MM.1S (cell line): ENCODE data around the gene SRSF5.

ENCODE experiments used
- DNase-seq: peaks from one replicate; pipeline ENCODE4 v3.0.0-alpha.2; 2015
- H2AFZ ChIP-seq: fragments of 300-600 bp; sonication (generic); 2 replicates; pipeline ENCODE4 v1.6.0; 2016; ENCODE audit warnings: antibody characterized with exemption, low read length
- H3F3A ChIP-seq: fragments of 300-600 bp; sonication (generic); 2 replicates; pipeline ENCODE4 v1.6.1; 2016; ENCODE audit warnings: mild to moderate bottlenecking, antibody characterized with exemption, low read length, moderate library complexity, mixed read lengths; ENCODE audit not compliant: insufficient read depth
- H3K27ac ChIP-seq: fragments of 300-600 bp; sonication (generic); 2 replicates; pipeline ENCODE4 v1.5.1; 2016; ENCODE audit warnings: mild to moderate bottlenecking, low read length
- H3K27me3 ChIP-seq: fragments of 300-600 bp; sonication (generic); replicated peaks from 2 replicates; pipeline ENCODE4 v1.6.0; 2016; ENCODE audit warnings: low read length; ENCODE audit not compliant: insufficient read depth
- H3K36me3 ChIP-seq: fragments of 300-600 bp; sonication (generic); replicated peaks from 2 replicates; pipeline ENCODE4 v1.6.1; 2016; ENCODE audit warnings: mild to moderate bottlenecking, low read length, mixed read lengths; ENCODE audit not compliant: insufficient read depth
- H3K4me1 ChIP-seq: fragments of 300-600 bp; sonication (generic); 2 replicates; pipeline ENCODE4 v1.6.1; 2016; ENCODE audit warnings: low read length, mixed read lengths
- H3K4me2 ChIP-seq: fragments of 300-600 bp; sonication (generic); 2 replicates; pipeline ENCODE4 v1.6.0; 2016; ENCODE audit warnings: low read depth, low read length
- H3K4me3 ChIP-seq: fragments of 300-600 bp; sonication (generic); 2 replicates; pipeline ENCODE4 v1.5.1; 2016; ENCODE audit warnings: low read length, mixed read lengths
- H3K79me2 ChIP-seq: fragments of 300-600 bp; sonication (generic); 2 replicates; pipeline ENCODE4 v1.6.1; 2016; ENCODE audit warnings: mixed run types, low read length, mixed read lengths
- H3K9ac ChIP-seq: fragments of 300-600 bp; sonication (generic); 2 replicates; pipeline ENCODE4 v1.6.1; 2016; ENCODE audit warnings: low read length, mixed read lengths
- H3K9me2 ChIP-seq: fragments of 300-600 bp; sonication (generic); replicated peaks from 2 replicates; pipeline ENCODE4 v1.6.1; 2016; ENCODE audit warnings: mild to moderate bottlenecking, low read length, mixed read lengths; ENCODE audit not compliant: insufficient read depth
- H3K9me3 ChIP-seq: fragments of 300-600 bp; sonication (generic); replicated peaks from 2 replicates; pipeline ENCODE4 v1.6.1; 2016; ENCODE audit warnings: mild to moderate bottlenecking, low read length, mixed read lengths; ENCODE audit not compliant: insufficient read depth
- H4K20me1 ChIP-seq: fragments of 300-600 bp; sonication (generic); 2 replicates; pipeline ENCODE4 v1.6.1; 2016; ENCODE audit warnings: mild to moderate bottlenecking, low read length, moderate library complexity, mixed read lengths; ENCODE audit not compliant: insufficient read depth
- EZH2 ChIP-seq: fragments of 300-600 bp; sonication (generic); optimal IDR thresholded peaks from 2 replicates; pipeline ENCODE3; 2017; ENCODE audit warnings: low read depth, mild to moderate bottlenecking, antibody characterized with exemption, low read length, mixed read lengths
- EZH2phosphoT487 ChIP-seq: fragments of 300-600 bp; sonication (generic); IDR thresholded peaks from 2 replicates; pipeline ENCODE4 v1.6.1; 2018; ENCODE audit warnings: antibody characterized with exemption, low read length
- TF ChIP-seq, protein P1 (sequence below): fragments of 300-600 bp; sonication (generic); IDR thresholded peaks from 2 replicates; pipeline ENCODE4 v1.5.1; 2016; ENCODE audit warnings: antibody characterized with exemption, low read length, mixed read lengths

SRSF5 gene

DNA sequence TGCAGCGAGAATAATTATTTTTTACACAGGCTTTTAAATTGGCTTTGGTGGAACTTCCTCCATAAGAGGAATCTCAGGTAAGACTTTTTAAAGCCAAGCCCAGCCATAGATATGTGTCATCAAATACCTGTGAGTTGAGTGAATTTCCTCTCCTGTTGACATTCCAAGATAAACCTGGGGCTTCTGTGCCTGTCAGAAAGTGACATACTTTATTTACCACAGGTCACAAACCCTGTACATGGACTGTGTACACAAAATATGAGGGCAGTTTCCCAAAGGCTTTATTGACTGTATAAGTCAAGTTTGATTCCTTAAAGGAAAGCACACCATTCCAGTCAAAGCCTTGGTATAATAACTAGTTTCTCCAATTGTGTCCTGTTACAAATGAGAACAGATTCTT, 25.9 kb upstream of the SRSF5 start:
- H4K20me1 ChIP-seq: no peaks in the 10 kb centered on the region
- H3F3A ChIP-seq: no peaks in the 10 kb centered on the region
- no peaks in the 10 kb centered on the region for H3K4me1 ChIP-seq
- H3K27ac ChIP-seq: no peak overlapping the region
- H3K4me3 ChIP-seq: no peak overlapping the region
- no peaks in the 10 kb centered on the region for H3K79me2 ChIP-seq
- no peaks in the 10 kb centered on the region for H3K9me3 ChIP-seq
- H3K9me2 ChIP-seq: no peaks in the 10 kb centered on the region
- H2AFZ ChIP-seq: no peak overlapping the region
- TF ChIP-seq EZH2phosphoT487: no peak
- no peak for TF ChIP-seq EZH2
- TF ChIP-seq, protein P1, sequence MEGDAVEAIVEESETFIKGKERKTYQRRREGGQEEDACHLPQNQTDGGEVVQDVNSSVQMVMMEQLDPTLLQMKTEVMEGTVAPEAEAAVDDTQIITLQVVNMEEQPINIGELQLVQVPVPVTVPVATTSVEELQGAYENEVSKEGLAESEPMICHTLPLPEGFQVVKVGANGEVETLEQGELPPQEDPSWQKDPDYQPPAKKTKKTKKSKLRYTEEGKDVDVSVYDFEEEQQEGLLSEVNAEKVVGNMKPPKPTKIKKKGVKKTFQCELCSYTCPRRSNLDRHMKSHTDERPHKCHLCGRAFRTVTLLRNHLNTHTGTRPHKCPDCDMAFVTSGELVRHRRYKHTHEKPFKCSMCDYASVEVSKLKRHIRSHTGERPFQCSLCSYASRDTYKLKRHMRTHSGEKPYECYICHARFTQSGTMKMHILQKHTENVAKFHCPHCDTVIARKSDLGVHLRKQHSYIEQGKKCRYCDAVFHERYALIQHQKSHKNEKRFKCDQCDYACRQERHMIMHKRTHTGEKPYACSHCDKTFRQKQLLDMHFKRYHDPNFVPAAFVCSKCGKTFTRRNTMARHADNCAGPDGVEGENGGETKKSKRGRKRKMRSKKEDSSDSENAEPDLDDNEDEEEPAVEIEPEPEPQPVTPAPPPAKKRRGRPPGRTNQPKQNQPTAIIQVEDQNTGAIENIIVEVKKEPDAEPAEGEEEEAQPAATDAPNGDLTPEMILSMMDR: no peak
- no peaks in the 10 kb centered on the region for H3K27me3 ChIP-seq
- H3K9ac ChIP-seq: no peak overlapping the region
- no peak overlapping the region for H3K4me2 ChIP-seq
- no peaks in the 10 kb centered on the region for H3K36me3 ChIP-seq
- DNase-seq: no peak

DNA sequence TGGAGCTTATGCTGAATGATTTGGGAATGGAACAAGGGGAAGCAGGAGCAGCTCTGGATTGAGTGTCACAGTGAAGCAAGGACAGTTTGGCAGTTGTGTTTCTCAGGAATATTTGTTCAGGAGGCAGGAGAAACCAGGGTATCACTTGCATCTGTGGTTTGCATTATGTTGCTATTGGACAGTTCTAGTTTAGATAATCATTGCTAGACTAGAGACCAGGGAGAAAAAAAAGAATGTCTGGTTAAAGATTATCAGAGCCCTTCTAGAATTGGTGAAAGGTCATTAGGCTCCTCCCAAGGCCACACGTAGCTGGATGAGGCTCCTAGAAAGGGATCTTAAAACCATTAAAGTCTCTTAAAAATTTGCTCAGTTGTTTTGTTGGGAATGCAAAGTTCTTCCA, 17.0 kb upstream of the SRSF5 start:
- no peak overlapping the region for H3K4me2 ChIP-seq
- DNase-seq: no peak
- no peaks in the 10 kb centered on the region for H4K20me1 ChIP-seq
- H3F3A ChIP-seq: no peaks in the 10 kb centered on the region
- H3K9ac ChIP-seq: no peak overlapping the region
- H3K4me1 ChIP-seq: no peaks in the 10 kb centered on the region
- H3K36me3 ChIP-seq: no peaks in the 10 kb centered on the region
- H3K9me2 ChIP-seq: no peaks in the 10 kb centered on the region
- TF ChIP-seq EZH2 (no peak), EZH2phosphoT487 (no peak)
- TF ChIP-seq, protein P1: no peak
- H3K4me3 ChIP-seq: no peak overlapping the region
- no peak overlapping the region for H3K27ac ChIP-seq
- H3K27me3 ChIP-seq: no peaks in the 10 kb centered on the region
- H3K79me2 ChIP-seq: no peaks in the 10 kb centered on the region
- H3K9me3 ChIP-seq: no peaks in the 10 kb centered on the region
- H2AFZ ChIP-seq: no peak overlapping the region

DNA sequence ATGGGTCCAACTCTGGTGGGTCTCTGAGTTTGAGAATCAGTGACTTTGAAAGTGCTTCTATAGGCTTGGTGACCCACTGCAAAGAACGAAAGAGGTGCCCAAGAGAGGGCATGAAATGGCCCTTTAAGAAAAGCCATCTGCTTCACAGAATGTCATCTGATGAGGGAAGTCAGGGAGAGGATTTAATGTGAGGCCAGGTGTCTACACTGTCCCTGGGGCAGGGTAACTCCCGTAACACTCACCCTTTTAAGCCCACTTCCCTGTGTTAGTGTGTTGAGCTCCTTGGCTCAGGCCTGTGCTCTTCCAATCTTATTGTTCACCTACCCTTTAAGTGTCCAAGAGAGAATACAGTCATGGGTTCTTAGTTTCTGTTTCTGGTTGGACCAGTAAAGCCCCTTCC, 16.4 kb upstream of the SRSF5 start:
- DNase-seq: no peak
- Histone ChIP-seq H3K9me2 (no peaks in the 10 kb centered on the region), H2AFZ (no peak overlapping the region), H3K4me2 (no peak overlapping the region), H3K79me2 (no peaks in the 10 kb centered on the region), H3K4me1 (no peaks in the 10 kb centered on the region), H3K4me3 (no peak overlapping the region), H3K27ac (no peak overlapping the region), H3K9me3 (no peaks in the 10 kb centered on the region), H3K9ac (no peak overlapping the region), H3K27me3 (no peaks in the 10 kb centered on the region), H3K36me3 (no peaks in the 10 kb centered on the region), H4K20me1 (no peaks in the 10 kb centered on the region), H3F3A (no peaks in the 10 kb centered on the region)
- TF ChIP-seq, protein P1: no peak
- TF ChIP-seq EZH2phosphoT487: no peak
- TF ChIP-seq EZH2: no peak

DNA sequence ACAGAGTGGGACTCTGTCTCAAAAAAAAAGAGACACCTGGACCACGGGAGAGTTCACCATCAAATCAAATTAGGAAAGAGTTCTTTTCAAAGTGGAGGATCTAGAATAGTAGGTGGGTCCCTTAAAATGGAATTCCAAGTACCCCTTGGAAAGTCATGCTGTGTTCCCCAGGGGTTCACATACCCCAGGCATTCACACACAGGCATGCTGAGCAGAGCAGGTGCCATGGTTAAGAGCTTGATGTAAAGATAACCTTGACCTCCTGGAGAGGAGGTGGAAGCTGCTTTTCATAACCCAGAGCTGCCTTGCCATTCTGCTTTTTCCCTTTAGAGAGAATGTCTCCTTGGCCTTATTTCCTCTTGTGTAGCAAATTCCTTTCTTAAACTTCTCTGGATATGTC, 14.2 kb upstream of the SRSF5 start:
- no peak for DNase-seq
- H3K4me2 ChIP-seq: no peak overlapping the region
- no peak overlapping the region for H3K27ac ChIP-seq
- H3K9me3 ChIP-seq: no peaks in the 10 kb centered on the region
- no peak overlapping the region for H2AFZ ChIP-seq
- H3K9ac ChIP-seq: no peak overlapping the region
- no peaks in the 10 kb centered on the region for H3K9me2 ChIP-seq
- no peaks in the 10 kb centered on the region for H4K20me1 ChIP-seq
- H3K4me3 ChIP-seq: no peak overlapping the region
- H3K27me3 ChIP-seq: no peaks in the 10 kb centered on the region
- TF ChIP-seq EZH2 (no peak), EZH2phosphoT487 (no peak)
- TF ChIP-seq, protein P1: no peak
- no peaks in the 10 kb centered on the region for H3K36me3 ChIP-seq
- no peaks in the 10 kb centered on the region for H3K79me2 ChIP-seq
- H3F3A ChIP-seq: no peaks in the 10 kb centered on the region
- H3K4me1 ChIP-seq: no peaks in the 10 kb centered on the region
